Peyer's patch (tissue), 4 donors: Measurements from ENCODE around the gene RAPH1.

Experiments
- POLR2A ChIP-seq, 2 donors: fragments of 450-650 bp; IDR thresholded peaks; one replicate each; pipeline ENCODE4 v1.5.1; 2017; ENCODE audit warnings: antibody characterized with exemption in 2 of 2, mild to moderate bottlenecking in 2 of 2, moderate library complexity in 2 of 2
- TF ChIP-seq, protein P1 (sequence below), 6 experiments: fragments of 450-650 bp in 4 of 6; fragments of 200-600 bp in 2 of 6; sonication (generic) in 1 of 6; IDR thresholded peaks; one replicate each; pipeline ENCODE4 v1.5.1; 2017 to 2019; ENCODE audit warnings: antibody characterized with exemption in 6 of 6, mild to moderate bottlenecking in 3 of 6, moderate library complexity in 1 of 6

DNA sequence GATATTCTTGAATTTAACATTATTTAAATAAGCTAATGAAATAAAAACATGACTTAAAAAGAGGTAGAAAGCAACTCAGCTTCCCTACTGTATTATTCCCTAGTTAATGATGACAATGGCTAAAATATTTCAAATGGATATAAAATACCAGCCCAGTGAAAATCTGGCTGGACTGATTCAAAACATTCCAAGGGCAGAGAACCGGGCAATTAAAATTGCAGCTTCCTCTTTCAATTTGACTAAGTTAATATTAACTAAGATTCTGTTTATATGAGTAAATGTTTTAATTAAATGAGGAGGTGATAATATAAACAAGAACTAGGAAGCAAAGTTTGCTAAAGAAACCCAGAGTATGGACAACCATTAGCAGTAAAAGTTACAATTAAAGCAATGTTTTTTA, 65.6 kb downstream of the RAPH1 start:
- TF ChIP-seq, protein P1, sequence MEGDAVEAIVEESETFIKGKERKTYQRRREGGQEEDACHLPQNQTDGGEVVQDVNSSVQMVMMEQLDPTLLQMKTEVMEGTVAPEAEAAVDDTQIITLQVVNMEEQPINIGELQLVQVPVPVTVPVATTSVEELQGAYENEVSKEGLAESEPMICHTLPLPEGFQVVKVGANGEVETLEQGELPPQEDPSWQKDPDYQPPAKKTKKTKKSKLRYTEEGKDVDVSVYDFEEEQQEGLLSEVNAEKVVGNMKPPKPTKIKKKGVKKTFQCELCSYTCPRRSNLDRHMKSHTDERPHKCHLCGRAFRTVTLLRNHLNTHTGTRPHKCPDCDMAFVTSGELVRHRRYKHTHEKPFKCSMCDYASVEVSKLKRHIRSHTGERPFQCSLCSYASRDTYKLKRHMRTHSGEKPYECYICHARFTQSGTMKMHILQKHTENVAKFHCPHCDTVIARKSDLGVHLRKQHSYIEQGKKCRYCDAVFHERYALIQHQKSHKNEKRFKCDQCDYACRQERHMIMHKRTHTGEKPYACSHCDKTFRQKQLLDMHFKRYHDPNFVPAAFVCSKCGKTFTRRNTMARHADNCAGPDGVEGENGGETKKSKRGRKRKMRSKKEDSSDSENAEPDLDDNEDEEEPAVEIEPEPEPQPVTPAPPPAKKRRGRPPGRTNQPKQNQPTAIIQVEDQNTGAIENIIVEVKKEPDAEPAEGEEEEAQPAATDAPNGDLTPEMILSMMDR (IDR thresholded peaks at IDR 0.05): no peak
- TF ChIP-seq POLR2A (IDR thresholded peaks at IDR 0.05): no peak
